ENCODE data around the gene LOXHD1. TPM values are rescaled to one million over a fixed set of nuclear protein-coding genes. Genes with fewer than 3 reads are reported as not detected.

Gene LOXHD1
- total and polyA plus RNA-seq, 2 donors (not counting 1 experiment from before 2014, with no cell fraction given) = not detected

DNA sequence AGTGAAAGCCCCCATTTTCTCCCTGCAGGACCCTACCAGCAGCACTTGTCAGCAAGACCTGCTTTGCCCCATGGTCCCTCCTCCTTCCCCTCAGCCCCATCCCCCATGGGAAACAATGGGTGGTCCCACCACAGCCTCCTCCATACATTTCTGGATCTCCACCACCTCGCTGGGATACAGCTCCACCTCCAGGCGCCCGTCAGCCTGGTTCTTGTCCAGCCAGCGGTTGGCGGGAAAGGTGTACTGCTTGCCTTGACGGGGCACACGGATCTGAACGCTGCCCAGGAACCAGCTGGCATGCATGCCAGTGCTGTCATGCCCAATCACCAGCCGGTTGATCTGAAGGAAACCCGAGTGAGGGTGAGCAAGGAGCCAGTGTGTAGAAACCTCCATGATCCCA, 90.9 kb downstream of the LOXHD1 start:
- no peaks in the 10 kb centered on the region for H3K4me1 ChIP-seq (ENCODE audit: control insufficient read depth in 2 of 2, insufficient read depth in 2 of 2, low read length in 2 of 2)
- CTCF ChIA-PET = no interaction called here
- no peaks in the 10 kb centered on the region for H3K9me3 ChIP-seq (ENCODE audit: control extremely low read depth in 1 of 3, control insufficient read depth in 2 of 3, insufficient read depth in 1 of 3, low read length in 2 of 3)
- POLR2A ChIA-PET = no interaction called here
- H3K79me2 ChIP-seq (ENCODE audit: control insufficient read depth, insufficient read depth, low read length) = no peaks in the 10 kb centered on the region
- ATAC-seq (ENCODE audit: low read depth) (no peak), DNase-seq (no peak)
- H3K36me3 ChIP-seq (replicated peaks in 1 of 2; ENCODE audit: control extremely low read depth in 1 of 2, control insufficient read depth in 1 of 2, extremely low read depth in 1 of 2, insufficient read depth in 2 of 2, low read length in 1 of 2) = no peaks in the 10 kb centered on the region
- H3K27me3 ChIP-seq (replicated peaks in 1 of 4; ENCODE audit: control extremely low read depth in 1 of 4, control insufficient read depth in 3 of 4, insufficient read depth in 4 of 4, low read length in 3 of 4) = no peaks in the 10 kb centered on the region
- no peaks in the 10 kb centered on the region for H4K20me1 ChIP-seq (ENCODE audit: control insufficient read depth, insufficient read depth, low read length, poor library complexity, severe bottlenecking)
- H3K27ac ChIP-seq (ENCODE audit: low read length in 2 of 2) = no peak overlapping the region
- no peaks in the 10 kb centered on the region for H3K9me3 Mint-ChIP-seq (ENCODE audit: insufficient read depth)
- H3K4me2 ChIP-seq (replicated peaks; ENCODE audit: low read depth, low read length, poor library complexity, severe bottlenecking) = no peak overlapping the region
- 91% methylated on average over 8 of the region's 10 CpGs for WGBS (ENCODE audit: insufficient coverage)
- H2AFZ ChIP-seq (ENCODE audit: insufficient read depth, low read depth, low read length, poor library complexity, severe bottlenecking) = no peak overlapping the region
- H3K9ac ChIP-seq (ENCODE audit: low read length) = no peak overlapping the region
- H3K27ac Mint-ChIP-seq = no peak overlapping the region
- no peaks in the 10 kb centered on the region for H3K4me1 Mint-ChIP-seq
- H3K4me3 Mint-ChIP-seq = no peak overlapping the region
- TF ChIP-seq EZH2 (IDR thresholded peaks at IDR 0.05; ENCODE audit: borderline replicate concordance, insufficient read depth, low read depth, low read length, poor library complexity, severe bottlenecking) (no peak), CTCF (IDR thresholded peaks at IDR 0.05) (no peak)
- no peak overlapping the region for H3K4me3 ChIP-seq (ENCODE audit: control extremely low read depth in 1 of 5, extremely low read depth in 1 of 5, insufficient read depth in 1 of 5, low read depth in 2 of 5, low read length in 4 of 5)
- intact Hi-C loops (cut with micrococcal nuclease) = no loop called here
- H3K27me3 Mint-ChIP-seq = peaks cover 13% of the 10 kb centered on the region

GRCh38 chr18:46565256-46565655, 91.8 kb downstream of the LOXHD1 start:
- Histone ChIP-seq H3K79me2 (ENCODE audit: control insufficient read depth, insufficient read depth, low read length) (no peaks in the 10 kb centered on the region), H3K36me3 (replicated peaks in 1 of 2; ENCODE audit: control extremely low read depth in 1 of 2, control insufficient read depth in 1 of 2, extremely low read depth in 1 of 2, insufficient read depth in 2 of 2, low read length in 1 of 2) (no peaks in the 10 kb centered on the region), H3K4me3 (ENCODE audit: control extremely low read depth in 1 of 5, extremely low read depth in 1 of 5, insufficient read depth in 1 of 5, low read depth in 2 of 5, low read length in 4 of 5) (no peak overlapping the region), H3K27ac (ENCODE audit: low read length in 2 of 2) (no peak overlapping the region), H3K4me2 (replicated peaks; ENCODE audit: low read depth, low read length, poor library complexity, severe bottlenecking) (no peak overlapping the region), H3K9me3 (ENCODE audit: control extremely low read depth in 1 of 3, control insufficient read depth in 2 of 3, insufficient read depth in 1 of 3, low read length in 2 of 3) (no peaks in the 10 kb centered on the region), H2AFZ (ENCODE audit: insufficient read depth, low read depth, low read length, poor library complexity, severe bottlenecking) (no peak overlapping the region), H3K4me1 (ENCODE audit: control insufficient read depth in 2 of 2, insufficient read depth in 2 of 2, low read length in 2 of 2) (no peaks in the 10 kb centered on the region), H4K20me1 (ENCODE audit: control insufficient read depth, insufficient read depth, low read length, poor library complexity, severe bottlenecking) (no peaks in the 10 kb centered on the region), H3K27me3 (replicated peaks in 1 of 4; ENCODE audit: control extremely low read depth in 1 of 4, control insufficient read depth in 3 of 4, insufficient read depth in 4 of 4, low read length in 3 of 4) (no peaks in the 10 kb centered on the region), H3K9ac (ENCODE audit: low read length) (no peak overlapping the region)
- peaks cover 17% of the 10 kb centered on the region for H3K27me3 Mint-ChIP-seq
- TF ChIP-seq EZH2 (IDR thresholded peaks at IDR 0.05; ENCODE audit: borderline replicate concordance, insufficient read depth, low read depth, low read length, poor library complexity, severe bottlenecking) (no peak), CTCF (IDR thresholded peaks at IDR 0.05) (no peak)
- ATAC-seq (ENCODE audit: low read depth) (no peak), DNase-seq (no peak)
- H3K4me3 Mint-ChIP-seq = no peak overlapping the region
- POLR2A ChIA-PET = no interaction called here
- intact Hi-C loops (cut with micrococcal nuclease) = no loop called here
- no peak overlapping the region for H3K27ac Mint-ChIP-seq
- H3K4me1 Mint-ChIP-seq = no peaks in the 10 kb centered on the region
- CTCF ChIA-PET = no interaction called here
- no peaks in the 10 kb centered on the region for H3K9me3 Mint-ChIP-seq (ENCODE audit: insufficient read depth)
- 92% methylated on average over 4 of the region's 5 CpGs for WGBS (ENCODE audit: insufficient coverage)

Measured in B cell (primary cell).